BJ (cell line): ENCODE measurements around the gene INPP5A. TPM values are rescaled to one million over a fixed set of nuclear protein-coding genes. Genes with fewer than 3 reads are reported as not detected.

Experiments
- CTCF ChIA-PET: fragments of 350-600 bp; formaldehyde crosslinking; extraction: SDS; loops from one replicate; lab custom pipeline; 2021; ENCODE audit warnings: antibody characterized with exemption, inconsistent platforms; lab: Yijun Ruan, JAX
- POLR2A ChIA-PET: fragments of 300-600 bp; sonication (Branson Sonifier 250); formaldehyde crosslinking; extraction: SDS; loops from one replicate; lab custom pipeline; 2021; ENCODE audit warnings: antibody characterized with exemption; lab: Charles Lee
- DNase-seq: peaks from one replicate; pipeline ENCODE4 v3.0.0-alpha.2; 2011; ENCODE audit warnings: low read depth
- H3K27me3 ChIP-seq: 2 replicates; pipeline ENCODE4 v1.6.0; 2011; ENCODE audit warnings: low read length; ENCODE audit not compliant: control insufficient read depth, insufficient read depth
- H3K36me3 ChIP-seq: 2 replicates; pipeline ENCODE4 v1.5.1; 2011; ENCODE audit warnings: low read length; ENCODE audit not compliant: control insufficient read depth, insufficient read depth
- H3K4me3 ChIP-seq: 2 replicates; pipeline ENCODE4 v1.5.1; 2011; ENCODE audit warnings: low read depth, mild to moderate bottlenecking, control low read depth, low read length
- CTCF ChIP-seq: IDR thresholded peaks from 2 replicates; pipeline ENCODE4 v1.5.1; 2011; ENCODE audit warnings: low read depth, mild to moderate bottlenecking, control low read depth, inconsistent platforms, low read length, moderate library complexity; ENCODE audit not compliant: insufficient read depth
- polyA plus RNA-seq: library from polyadenylated mRNA; depleted of rRNA; stranded (reverse); fragments of >200 nt; gene quantifications from 2 replicates; pipeline ENCODE4 v1.2.3, GENCODE V29; 2011

Gene INPP5A
- polyA plus RNA-seq, 1 experiment: 60.1 TPM

- TF ChIP-seq CTCF: no peak
- CTCF ChIA-PET: no interaction called here
Measured at GRCh38 chr10:132708936-132709335, 171.3 kb downstream of the INPP5A start.

GRCh38 chr10:132709471-132709951 lies 171.9 kb downstream of the INPP5A start:
- ChIA-PET CTCF (no interaction called here), POLR2A (no interaction called here)
- no peak for TF ChIP-seq CTCF
- H3K27me3 ChIP-seq: no peaks in the 10 kb centered on the region
- no peak for DNase-seq
- no peak overlapping the region for H3K4me3 ChIP-seq
- H3K36me3 ChIP-seq: peaks cover 22% of the 10 kb centered on the region

More at GRCh38 chr10:132708936-132709335, 171.3 kb downstream of the INPP5A start:
- Histone ChIP-seq H3K27me3 (no peaks in the 10 kb centered on the region), H3K4me3 (no peak overlapping the region), H3K36me3 (peaks cover 19% of the 10 kb centered on the region)
- no peak for DNase-seq
- POLR2A ChIA-PET: no interaction called here

GRCh38 chr10:132710036-132710686 lies 172.6 kb downstream of the INPP5A start:
- Histone ChIP-seq H3K36me3 (peaks cover 22% of the 10 kb centered on the region), H3K4me3 (no peak overlapping the region), H3K27me3 (no peaks in the 10 kb centered on the region)
- CTCF ChIA-PET: no interaction called here
- no peak for DNase-seq
- no peak for TF ChIP-seq CTCF
- POLR2A ChIA-PET: no interaction called here

- Histone ChIP-seq H3K36me3 (peaks cover 25% of the 10 kb centered on the region), H3K4me3 (no peak overlapping the region), H3K27me3 (no peaks in the 10 kb centered on the region)
- POLR2A ChIA-PET: no interaction called here
- CTCF ChIA-PET: no interaction called here
- no peak for DNase-seq
- no peak for TF ChIP-seq CTCF
Measured at GRCh38 chr10:132710746-132711612, 173.4 kb downstream of the INPP5A start.

- no peak for DNase-seq
- H3K4me3 ChIP-seq: no peak overlapping the region
Measured at GRCh38 chr10:132711613-132712121, 174.1 kb downstream of the INPP5A start.

More at GRCh38 chr10:132711613-132712121, 174.1 kb downstream of the INPP5A start:
- CTCF ChIA-PET: no interaction called here
- TF ChIP-seq CTCF: no peak
- POLR2A ChIA-PET: no interaction called here
- peaks cover 26% of the 10 kb centered on the region for H3K36me3 ChIP-seq
- no peaks in the 10 kb centered on the region for H3K27me3 ChIP-seq
